ENCODE measurements around the gene ADORA2B.
"Not testable (repeated sequence)": the region's sequence is repeated elsewhere in the genome, so short reads cannot be mapped to it uniquely, and the experiment has no call there.

Gene ADORA2B

DNA sequence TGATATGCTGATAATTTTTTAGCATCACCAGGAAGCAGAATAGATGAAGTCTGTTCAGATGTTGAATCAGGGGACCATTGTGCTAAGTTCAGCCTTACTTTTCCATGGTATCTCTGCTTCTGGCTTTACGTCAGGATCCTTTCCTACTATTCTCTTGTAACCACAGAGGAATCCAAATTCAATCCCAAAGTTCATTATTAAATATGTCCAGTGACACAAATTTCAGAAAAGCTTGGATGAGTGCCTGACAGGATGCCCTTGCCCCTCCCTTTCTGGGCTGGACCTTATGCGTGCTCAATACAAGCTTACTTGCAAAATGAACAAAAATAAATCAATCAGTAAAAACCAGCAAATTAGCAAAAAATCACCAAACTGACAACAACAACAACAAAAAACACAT lies 37.6 kb upstream of the ADORA2B start:
- H4K20me1 ChIP-seq (ENCODE audit: insufficient read depth) = no peaks in the 10 kb centered on the region
- H2AFZ ChIP-seq (ENCODE audit: low read depth) = no peak overlapping the region
- no peaks in the 10 kb centered on the region for H3K79me2 ChIP-seq (ENCODE audit: insufficient read depth, low read depth)
- H3K4me2 ChIP-seq = no peak overlapping the region
- H3K4me1 ChIP-seq (ENCODE audit: low read depth, poor library complexity, severe bottlenecking) = no peaks in the 10 kb centered on the region
- H3K36me3 ChIP-seq (ENCODE audit: insufficient read depth) = no peaks in the 10 kb centered on the region
- no peak overlapping the region for H3K27ac ChIP-seq
- TF ChIP-seq, protein P1, sequence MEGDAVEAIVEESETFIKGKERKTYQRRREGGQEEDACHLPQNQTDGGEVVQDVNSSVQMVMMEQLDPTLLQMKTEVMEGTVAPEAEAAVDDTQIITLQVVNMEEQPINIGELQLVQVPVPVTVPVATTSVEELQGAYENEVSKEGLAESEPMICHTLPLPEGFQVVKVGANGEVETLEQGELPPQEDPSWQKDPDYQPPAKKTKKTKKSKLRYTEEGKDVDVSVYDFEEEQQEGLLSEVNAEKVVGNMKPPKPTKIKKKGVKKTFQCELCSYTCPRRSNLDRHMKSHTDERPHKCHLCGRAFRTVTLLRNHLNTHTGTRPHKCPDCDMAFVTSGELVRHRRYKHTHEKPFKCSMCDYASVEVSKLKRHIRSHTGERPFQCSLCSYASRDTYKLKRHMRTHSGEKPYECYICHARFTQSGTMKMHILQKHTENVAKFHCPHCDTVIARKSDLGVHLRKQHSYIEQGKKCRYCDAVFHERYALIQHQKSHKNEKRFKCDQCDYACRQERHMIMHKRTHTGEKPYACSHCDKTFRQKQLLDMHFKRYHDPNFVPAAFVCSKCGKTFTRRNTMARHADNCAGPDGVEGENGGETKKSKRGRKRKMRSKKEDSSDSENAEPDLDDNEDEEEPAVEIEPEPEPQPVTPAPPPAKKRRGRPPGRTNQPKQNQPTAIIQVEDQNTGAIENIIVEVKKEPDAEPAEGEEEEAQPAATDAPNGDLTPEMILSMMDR (conservative IDR thresholded peaks at IDR 0.05; ENCODE audit: low read depth, low read length) = no peak
- no peak overlapping the region for H3K9ac ChIP-seq
- no peak overlapping the region for H3K4me3 ChIP-seq (IDR thresholded peaks at IDR 0.05; ENCODE audit: insufficient read depth, low read depth, low read length)
- no peaks in the 10 kb centered on the region for H3K27me3 ChIP-seq (ENCODE audit: insufficient read depth, low read depth)

DNA sequence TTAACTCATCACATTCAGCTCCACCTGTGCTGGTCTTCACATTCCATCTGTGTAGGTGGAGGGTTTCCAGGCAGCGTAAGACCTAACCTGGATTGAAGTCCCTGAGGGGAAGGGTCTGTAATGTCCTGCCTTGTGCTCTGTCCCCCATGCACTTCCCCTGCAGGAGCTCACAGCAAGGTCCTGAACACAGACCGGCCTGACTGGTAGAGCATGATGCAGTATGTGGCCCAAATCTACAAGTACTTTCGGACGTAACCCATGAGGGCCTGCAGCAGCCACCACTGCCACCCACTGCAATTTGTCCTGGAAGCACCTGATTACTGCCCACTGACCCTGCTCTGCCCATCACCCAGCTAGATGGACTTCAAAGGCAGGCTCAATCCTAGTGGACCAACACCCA lies 36.6 kb upstream of the ADORA2B start:
- Histone ChIP-seq H3K27me3 (ENCODE audit: insufficient read depth, low read depth) (no peaks in the 10 kb centered on the region), H3K9ac (no peak overlapping the region), H3K4me1 (ENCODE audit: low read depth, poor library complexity, severe bottlenecking) (no peaks in the 10 kb centered on the region), H3K36me3 (ENCODE audit: insufficient read depth) (no peaks in the 10 kb centered on the region), H3K27ac (no peak overlapping the region), H3K4me3 (IDR thresholded peaks at IDR 0.05; ENCODE audit: insufficient read depth, low read depth, low read length) (no peak overlapping the region), H3K79me2 (ENCODE audit: insufficient read depth, low read depth) (no peaks in the 10 kb centered on the region), H3K4me2 (no peak overlapping the region), H2AFZ (ENCODE audit: low read depth) (no peak overlapping the region), H4K20me1 (ENCODE audit: insufficient read depth) (no peaks in the 10 kb centered on the region)
- TF ChIP-seq, protein P1 (conservative IDR thresholded peaks at IDR 0.05; ENCODE audit: low read depth, low read length) = no peak

DNA sequence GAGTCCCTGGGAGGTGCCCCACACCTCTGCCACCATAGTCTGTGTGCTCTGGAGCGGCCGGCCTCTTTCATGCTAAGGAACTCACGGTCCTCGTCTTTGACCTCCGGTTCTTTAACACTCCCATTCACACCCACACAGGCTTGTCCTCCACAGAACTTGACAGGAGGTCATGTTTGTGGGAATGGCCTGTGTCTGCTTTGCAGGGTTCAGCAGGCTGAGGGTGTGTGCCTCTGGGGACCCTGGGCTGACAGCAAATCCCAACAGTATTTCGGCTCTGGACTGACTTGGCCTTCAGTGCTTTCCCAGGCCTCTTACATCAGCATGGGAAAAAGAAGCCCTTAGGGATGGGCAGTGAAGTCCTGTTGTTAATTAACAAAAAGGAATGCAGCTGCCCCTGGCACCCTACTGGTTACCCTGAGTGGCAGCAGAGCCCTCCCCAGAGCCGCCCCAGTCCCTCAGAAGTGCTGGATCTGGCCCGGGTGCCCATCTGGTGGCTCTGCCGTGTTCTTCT lies 35.4 kb upstream of the ADORA2B start:
- Histone ChIP-seq H3K9ac (no peak overlapping the region), H3K36me3 (ENCODE audit: insufficient read depth) (no peaks in the 10 kb centered on the region), H4K20me1 (ENCODE audit: insufficient read depth) (no peaks in the 10 kb centered on the region), H3K4me2 (no peak overlapping the region), H2AFZ (ENCODE audit: low read depth) (no peak overlapping the region), H3K27me3 (ENCODE audit: insufficient read depth, low read depth) (no peaks in the 10 kb centered on the region), H3K27ac (no peak overlapping the region), H3K79me2 (ENCODE audit: insufficient read depth, low read depth) (no peaks in the 10 kb centered on the region), H3K4me3 (IDR thresholded peaks at IDR 0.05; ENCODE audit: insufficient read depth, low read depth, low read length) (no peak overlapping the region), H3K4me1 (ENCODE audit: low read depth, poor library complexity, severe bottlenecking) (no peaks in the 10 kb centered on the region)
- TF ChIP-seq, protein P1 (conservative IDR thresholded peaks at IDR 0.05; ENCODE audit: low read depth, low read length) = no peak

DNA sequence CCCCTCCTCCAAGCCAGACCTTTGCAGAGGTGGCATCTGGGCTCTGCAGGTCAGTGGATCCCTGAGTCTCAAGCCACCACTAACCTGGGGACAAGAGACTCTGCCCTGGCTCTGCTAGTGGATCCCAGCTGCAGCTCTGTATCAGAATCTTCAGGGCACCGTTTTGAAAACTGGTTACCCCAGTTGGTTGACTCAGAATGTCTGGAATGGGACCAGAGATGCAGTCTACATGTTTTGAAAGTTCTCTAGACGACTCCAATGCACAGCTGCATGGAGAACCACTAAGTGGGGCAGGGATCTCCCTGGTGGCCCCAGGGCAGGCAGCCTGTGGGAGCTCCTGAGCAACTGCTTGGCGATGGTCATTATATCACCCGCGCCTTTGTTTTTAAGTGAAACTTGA lies 34.1 kb upstream of the ADORA2B start:
- H3K79me2 ChIP-seq (ENCODE audit: insufficient read depth, low read depth) = no peaks in the 10 kb centered on the region
- no peaks in the 10 kb centered on the region for H3K4me1 ChIP-seq (ENCODE audit: low read depth, poor library complexity, severe bottlenecking)
- no peak overlapping the region for H3K4me2 ChIP-seq
- H3K27me3 ChIP-seq (ENCODE audit: insufficient read depth, low read depth) = no peaks in the 10 kb centered on the region
- no peak overlapping the region for H3K4me3 ChIP-seq (IDR thresholded peaks at IDR 0.05; ENCODE audit: insufficient read depth, low read depth, low read length)
- no peaks in the 10 kb centered on the region for H3K36me3 ChIP-seq (ENCODE audit: insufficient read depth)
- H2AFZ ChIP-seq (ENCODE audit: low read depth) = no peak overlapping the region
- TF ChIP-seq, protein P1 (conservative IDR thresholded peaks at IDR 0.05; ENCODE audit: low read depth, low read length) = no peak
- no peak overlapping the region for H3K27ac ChIP-seq
- no peak overlapping the region for H3K9ac ChIP-seq
- H4K20me1 ChIP-seq (ENCODE audit: insufficient read depth) = no peaks in the 10 kb centered on the region

DNA sequence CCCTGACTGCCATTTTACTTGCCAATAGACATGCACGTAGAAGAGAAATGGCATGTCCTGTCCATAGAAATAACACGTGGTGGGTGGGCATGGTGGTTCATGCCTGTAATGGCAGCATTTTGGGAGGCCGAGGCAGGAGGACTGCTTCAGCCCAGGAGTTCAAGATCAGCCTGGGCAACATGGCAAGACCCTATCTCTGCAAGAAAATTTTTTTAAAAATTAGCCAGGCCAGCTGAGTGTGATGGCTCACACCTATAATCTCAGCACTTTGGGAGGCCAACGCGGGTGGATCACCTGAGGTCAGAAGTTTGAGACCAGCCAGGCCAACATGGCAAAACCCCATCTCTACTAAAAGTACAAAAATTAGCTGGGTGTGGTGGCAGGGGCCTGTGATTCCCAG lies 33.2 kb upstream of the ADORA2B start:
- H3K36me3 ChIP-seq (ENCODE audit: insufficient read depth); H3K4me1 ChIP-seq (ENCODE audit: low read depth, poor library complexity, severe bottlenecking); H2AFZ ChIP-seq (ENCODE audit: low read depth); H3K27me3 ChIP-seq (ENCODE audit: insufficient read depth, low read depth); H3K4me3 ChIP-seq (IDR thresholded peaks at IDR 0.05; ENCODE audit: insufficient read depth, low read depth, low read length); H3K79me2 ChIP-seq (ENCODE audit: insufficient read depth, low read depth); H3K4me2 ChIP-seq; H3K27ac ChIP-seq; H4K20me1 ChIP-seq (ENCODE audit: insufficient read depth); H3K9ac ChIP-seq: not testable (repeated sequence)
